Stimulated activated CD4-positive, alpha-beta T cell treated with anti-CD3 and anti-CD28 coated beads, Interleukin-12 subunit alpha, Interleukin-12 subunit beta, amount 100 ng/mL, for 24 hours (primary cell): ENCODE data around the gene FTCD.
"Not testable (repeated sequence)": the region's sequence is repeated elsewhere in the genome, so short reads cannot be mapped to it uniquely, and the experiment has no call there.

Source experiments
- DNase-seq, 2 experiments: peaks; one replicate each; pipeline ENCODE4 v3.0.0-alpha.2; 2020; ENCODE audit warnings: low read depth in 2 of 2

The FTCD gene

GRCh38 chr21:46140352-46141003, 14.9 kb downstream of the FTCD start:
- not testable (repeated sequence) for DNase-seq

GRCh38 chr21:46139686-46140085, 15.7 kb downstream of the FTCD start:
- DNase-seq, result no peak

GRCh38 chr21:46138383-46138970, 16.9 kb downstream of the FTCD start:
- DNase-seq, result no peak

- no peak for DNase-seq
These were observed 17.5 kb downstream of the FTCD start for GRCh38 chr21:46137908-46138307.

- no peak for DNase-seq
These were observed 18.5 kb downstream of the FTCD start for GRCh38 chr21:46136739-46137349.

- DNase-seq, result no peak
These were observed 19.5 kb downstream of the FTCD start for GRCh38 chr21:46135782-46136395.

- DNase-seq, result no peak
These were observed 23.3 kb downstream of the FTCD start for GRCh38 chr21:46131838-46132651.

- DNase-seq, result no peak
These were observed 23.9 kb downstream of the FTCD start for GRCh38 chr21:46131588-46131837.

- DNase-seq, result no peak
These were observed 24.4 kb downstream of the FTCD start for GRCh38 chr21:46130831-46131587.

- no peak for DNase-seq
These were observed 25.3 kb downstream of the FTCD start for GRCh38 chr21:46129846-46130651.

- no peak for DNase-seq
These were observed 26.3 kb downstream of the FTCD start for GRCh38 chr21:46128933-46129571.

GRCh38 chr21:46128106-46128932, 27.1 kb downstream of the FTCD start:
- no peak for DNase-seq

GRCh38 chr21:46127239-46128105, 27.9 kb downstream of the FTCD start:
- DNase-seq, result no peak

GRCh38 chr21:46126309-46127238, 28.8 kb downstream of the FTCD start:
- DNase-seq, result no peak

- no peak for DNase-seq
These were observed 29.5 kb downstream of the FTCD start for GRCh38 chr21:46125846-46126301.

- DNase-seq, result no peak
These were observed 30.2 kb downstream of the FTCD start for GRCh38 chr21:46124926-46125845.
